Measurements from ENCODE around the gene TNK1. TPM values are rescaled to one million over a fixed set of nuclear protein-coding genes. Genes with fewer than 3 reads are reported as not detected.

Gene TNK1
- total and polyA plus RNA-seq, 2 of the 8 experiments (the other 6 are each of a cell fraction or from before 2014, with no cell fraction given), result 7.6 to 9.5 TPM

- TF ChIP-seq, protein P1, sequence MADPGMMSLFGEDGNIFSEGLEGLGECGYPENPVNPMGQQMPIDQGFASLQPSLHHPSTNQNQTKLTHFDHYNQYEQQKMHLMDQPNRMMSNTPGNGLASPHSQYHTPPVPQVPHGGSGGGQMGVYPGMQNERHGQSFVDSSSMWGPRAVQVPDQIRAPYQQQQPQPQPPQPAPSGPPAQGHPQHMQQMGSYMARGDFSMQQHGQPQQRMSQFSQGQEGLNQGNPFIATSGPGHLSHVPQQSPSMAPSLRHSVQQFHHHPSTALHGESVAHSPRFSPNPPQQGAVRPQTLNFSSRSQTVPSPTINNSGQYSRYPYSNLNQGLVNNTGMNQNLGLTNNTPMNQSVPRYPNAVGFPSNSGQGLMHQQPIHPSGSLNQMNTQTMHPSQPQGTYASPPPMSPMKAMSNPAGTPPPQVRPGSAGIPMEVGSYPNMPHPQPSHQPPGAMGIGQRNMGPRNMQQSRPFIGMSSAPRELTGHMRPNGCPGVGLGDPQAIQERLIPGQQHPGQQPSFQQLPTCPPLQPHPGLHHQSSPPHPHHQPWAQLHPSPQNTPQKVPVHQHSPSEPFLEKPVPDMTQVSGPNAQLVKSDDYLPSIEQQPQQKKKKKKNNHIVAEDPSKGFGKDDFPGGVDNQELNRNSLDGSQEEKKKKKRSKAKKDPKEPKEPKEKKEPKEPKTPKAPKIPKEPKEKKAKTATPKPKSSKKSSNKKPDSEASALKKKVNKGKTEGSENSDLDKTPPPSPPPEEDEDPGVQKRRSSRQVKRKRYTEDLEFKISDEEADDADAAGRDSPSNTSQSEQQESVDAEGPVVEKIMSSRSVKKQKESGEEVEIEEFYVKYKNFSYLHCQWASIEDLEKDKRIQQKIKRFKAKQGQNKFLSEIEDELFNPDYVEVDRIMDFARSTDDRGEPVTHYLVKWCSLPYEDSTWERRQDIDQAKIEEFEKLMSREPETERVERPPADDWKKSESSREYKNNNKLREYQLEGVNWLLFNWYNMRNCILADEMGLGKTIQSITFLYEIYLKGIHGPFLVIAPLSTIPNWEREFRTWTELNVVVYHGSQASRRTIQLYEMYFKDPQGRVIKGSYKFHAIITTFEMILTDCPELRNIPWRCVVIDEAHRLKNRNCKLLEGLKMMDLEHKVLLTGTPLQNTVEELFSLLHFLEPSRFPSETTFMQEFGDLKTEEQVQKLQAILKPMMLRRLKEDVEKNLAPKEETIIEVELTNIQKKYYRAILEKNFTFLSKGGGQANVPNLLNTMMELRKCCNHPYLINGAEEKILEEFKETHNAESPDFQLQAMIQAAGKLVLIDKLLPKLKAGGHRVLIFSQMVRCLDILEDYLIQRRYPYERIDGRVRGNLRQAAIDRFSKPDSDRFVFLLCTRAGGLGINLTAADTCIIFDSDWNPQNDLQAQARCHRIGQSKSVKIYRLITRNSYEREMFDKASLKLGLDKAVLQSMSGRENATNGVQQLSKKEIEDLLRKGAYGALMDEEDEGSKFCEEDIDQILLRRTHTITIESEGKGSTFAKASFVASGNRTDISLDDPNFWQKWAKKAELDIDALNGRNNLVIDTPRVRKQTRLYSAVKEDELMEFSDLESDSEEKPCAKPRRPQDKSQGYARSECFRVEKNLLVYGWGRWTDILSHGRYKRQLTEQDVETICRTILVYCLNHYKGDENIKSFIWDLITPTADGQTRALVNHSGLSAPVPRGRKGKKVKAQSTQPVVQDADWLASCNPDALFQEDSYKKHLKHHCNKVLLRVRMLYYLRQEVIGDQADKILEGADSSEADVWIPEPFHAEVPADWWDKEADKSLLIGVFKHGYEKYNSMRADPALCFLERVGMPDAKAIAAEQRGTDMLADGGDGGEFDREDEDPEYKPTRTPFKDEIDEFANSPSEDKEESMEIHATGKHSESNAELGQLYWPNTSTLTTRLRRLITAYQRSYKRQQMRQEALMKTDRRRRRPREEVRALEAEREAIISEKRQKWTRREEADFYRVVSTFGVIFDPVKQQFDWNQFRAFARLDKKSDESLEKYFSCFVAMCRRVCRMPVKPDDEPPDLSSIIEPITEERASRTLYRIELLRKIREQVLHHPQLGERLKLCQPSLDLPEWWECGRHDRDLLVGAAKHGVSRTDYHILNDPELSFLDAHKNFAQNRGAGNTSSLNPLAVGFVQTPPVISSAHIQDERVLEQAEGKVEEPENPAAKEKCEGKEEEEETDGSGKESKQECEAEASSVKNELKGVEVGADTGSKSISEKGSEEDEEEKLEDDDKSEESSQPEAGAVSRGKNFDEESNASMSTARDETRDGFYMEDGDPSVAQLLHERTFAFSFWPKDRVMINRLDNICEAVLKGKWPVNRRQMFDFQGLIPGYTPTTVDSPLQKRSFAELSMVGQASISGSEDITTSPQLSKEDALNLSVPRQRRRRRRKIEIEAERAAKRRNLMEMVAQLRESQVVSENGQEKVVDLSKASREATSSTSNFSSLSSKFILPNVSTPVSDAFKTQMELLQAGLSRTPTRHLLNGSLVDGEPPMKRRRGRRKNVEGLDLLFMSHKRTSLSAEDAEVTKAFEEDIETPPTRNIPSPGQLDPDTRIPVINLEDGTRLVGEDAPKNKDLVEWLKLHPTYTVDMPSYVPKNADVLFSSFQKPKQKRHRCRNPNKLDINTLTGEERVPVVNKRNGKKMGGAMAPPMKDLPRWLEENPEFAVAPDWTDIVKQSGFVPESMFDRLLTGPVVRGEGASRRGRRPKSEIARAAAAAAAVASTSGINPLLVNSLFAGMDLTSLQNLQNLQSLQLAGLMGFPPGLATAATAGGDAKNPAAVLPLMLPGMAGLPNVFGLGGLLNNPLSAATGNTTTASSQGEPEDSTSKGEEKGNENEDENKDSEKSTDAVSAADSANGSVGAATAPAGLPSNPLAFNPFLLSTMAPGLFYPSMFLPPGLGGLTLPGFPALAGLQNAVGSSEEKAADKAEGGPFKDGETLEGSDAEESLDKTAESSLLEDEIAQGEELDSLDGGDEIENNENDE (IDR thresholded peaks at IDR 0.05; ENCODE audit: insufficient replicate concordance, low read length), result no peak
- no peak for TF ChIP-seq SUZ12 (IDR thresholded peaks at IDR 0.05; ENCODE audit: low read length)
- TF ChIP-seq TEAD4 (IDR thresholded peaks at IDR 0.05; ENCODE audit: low read depth, low read length), result no peak
- no peak for TF ChIP-seq ASH2L (IDR thresholded peaks at IDR 0.05; ENCODE audit: low read length)
- TF ChIP-seq EP300 (IDR thresholded peaks at IDR 0.05; ENCODE audit: borderline replicate concordance in 1 of 2, low read depth in 2 of 2, low read length in 2 of 2), result no peak
- TF ChIP-seq SP1 (IDR thresholded peaks at IDR 0.05; ENCODE audit: low read depth, low read length), result no peak
- no peak for TF ChIP-seq FOSL1 (IDR thresholded peaks at IDR 0.05; ENCODE audit: insufficient read depth, low read depth, low read length)
- no peak for TF ChIP-seq HDAC2 (IDR thresholded peaks at IDR 0.05; ENCODE audit: borderline replicate concordance in 1 of 2, low read depth in 2 of 2, low read length in 2 of 2)
- no peak for TF ChIP-seq YY1 (IDR thresholded peaks at IDR 0.05; ENCODE audit: low read depth, low read length)
- no peak for TF ChIP-seq SRF (IDR thresholded peaks at IDR 0.05; ENCODE audit: low read depth, low read length)
Measured at GRCh38 chr17:7425316-7425715, 44.4 kb downstream of the TNK1 start, which contains the start of gene SPEM2 (continued).
